Effector CD8-positive, alpha-beta T cell (primary cell): ENCODE measurements around the gene OR1J4.
"Not testable (repeated sequence)": the region's sequence is repeated elsewhere in the genome, so short reads cannot be mapped to it uniquely, and the experiment has no call there.

Experiments used
- DNase-seq: peaks from one replicate; lab custom pipeline; 2025; lab: John Stamatoyannopoulos, UW
- total RNA-seq, 4 experiments: gene quantifications; one replicate each; lab custom pipeline; 2026; lab: John Stamatoyannopoulos, UW

OR1J4 gene, protein sequence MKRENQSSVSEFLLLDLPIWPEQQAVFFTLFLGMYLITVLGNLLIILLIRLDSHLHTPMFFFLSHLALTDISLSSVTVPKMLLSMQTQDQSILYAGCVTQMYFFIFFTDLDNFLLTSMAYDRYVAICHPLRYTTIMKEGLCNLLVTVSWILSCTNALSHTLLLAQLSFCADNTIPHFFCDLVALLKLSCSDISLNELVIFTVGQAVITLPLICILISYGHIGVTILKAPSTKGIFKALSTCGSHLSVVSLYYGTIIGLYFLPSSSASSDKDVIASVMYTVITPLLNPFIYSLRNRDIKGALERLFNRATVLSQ
- 0 reads per million in 4 experiments for total RNA-seq

DNA sequence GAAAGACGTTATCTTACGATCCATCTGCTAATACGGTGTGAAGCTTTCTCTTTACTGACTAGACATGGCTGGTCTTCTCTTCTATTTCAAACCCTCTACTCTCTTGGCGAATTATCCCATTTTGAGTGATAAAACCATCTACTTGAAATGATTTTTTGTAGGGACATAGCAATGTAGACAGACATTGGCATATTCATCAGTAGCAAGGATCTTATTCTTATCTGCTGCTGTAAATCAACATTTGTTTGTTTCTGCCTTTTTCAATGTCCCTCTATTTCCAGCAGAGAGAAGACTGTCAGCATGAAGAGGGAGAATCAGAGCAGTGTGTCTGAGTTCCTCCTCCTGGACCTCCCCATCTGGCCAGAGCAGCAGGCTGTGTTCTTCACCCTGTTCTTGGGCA, at the start of gene OR1J4:
OR1J4 (plus strand) TSS at position 301 of the 400 bp plus-strand sequence; CDS start at position 301, 0 bp downstream.
- DNase-seq = no peak

DNA sequence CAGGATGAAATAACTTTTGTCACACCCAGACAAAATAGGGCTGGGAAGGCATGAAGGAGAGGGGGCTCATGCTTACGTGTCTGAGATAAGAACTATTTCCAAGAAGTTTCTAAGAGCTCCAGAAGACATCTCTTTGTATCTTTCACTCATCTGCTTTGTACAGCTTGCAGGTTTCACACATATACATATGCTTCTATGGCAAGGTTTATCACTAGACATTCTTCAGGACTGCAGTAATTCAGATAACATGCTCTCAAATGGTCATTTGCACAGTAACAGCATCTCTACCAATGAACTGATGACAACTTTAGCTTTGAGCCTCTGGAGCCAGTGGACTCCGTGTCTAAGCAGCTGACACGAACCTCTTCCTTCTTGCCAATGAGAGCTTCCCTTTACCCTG, 44.4 kb upstream of the OR1J4 start:
- DNase-seq = no peak

DNA sequence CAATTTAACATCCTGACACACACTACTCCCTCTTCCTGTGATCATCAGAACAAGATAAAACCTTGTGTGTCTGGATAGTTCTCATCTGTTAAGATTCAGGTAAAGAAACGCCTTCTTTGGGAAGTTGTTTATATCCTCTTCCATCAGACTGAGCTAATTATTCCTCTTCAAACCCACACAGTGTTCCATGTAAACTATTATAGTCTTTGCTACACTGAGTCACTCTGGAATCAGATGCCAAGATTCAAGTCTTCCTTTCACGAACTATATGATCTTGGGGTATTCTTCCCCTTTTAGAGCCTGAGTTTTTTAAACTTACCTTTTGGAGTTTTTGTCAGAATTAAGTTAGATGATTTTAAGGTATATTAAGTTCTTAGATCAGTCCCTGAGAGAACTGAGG, 43.2 kb upstream of the OR1J4 start:
- DNase-seq = no peak

- no peak for DNase-seq
Observed at GRCh38 chr9:122477346-122477745, 41.6 kb upstream of the OR1J4 start.

GRCh38 chr9:122477826-122478225, 41.1 kb upstream of the OR1J4 start, which contains the start of gene OR1J1:
TSS of gene OR1J1 (minus strand) at chr9:122477926. CDS start at chr9:122477926, 0 bp downstream.
- no peak for DNase-seq

GRCh38 chr9:122479062-122479461, 39.9 kb upstream of the OR1J4 start:
- no peak for DNase-seq

- DNase-seq = no peak
Observed at GRCh38 chr9:122498883-122499288, 20.1 kb upstream of the OR1J4 start.

DNA sequence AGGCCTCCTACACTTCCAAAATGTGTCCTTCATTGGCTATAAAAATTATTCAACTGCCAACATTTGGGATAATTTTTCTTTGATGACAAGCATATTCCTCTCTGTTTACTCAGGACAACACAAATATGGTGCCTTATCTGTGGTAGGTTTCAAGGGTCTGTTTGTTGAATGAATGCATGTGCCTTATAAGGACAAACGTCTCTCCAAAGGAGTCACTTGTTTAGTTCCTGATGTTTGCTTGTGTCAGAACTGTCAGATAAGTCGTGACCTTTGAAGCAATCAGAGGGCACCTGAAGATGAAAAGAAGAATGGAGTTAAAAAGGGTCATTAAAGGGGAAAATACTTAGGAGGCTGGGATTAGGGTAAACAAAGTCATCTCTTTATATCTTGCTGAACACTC, 12.0 kb upstream of the OR1J4 start:
- DNase-seq = no peak

DNA sequence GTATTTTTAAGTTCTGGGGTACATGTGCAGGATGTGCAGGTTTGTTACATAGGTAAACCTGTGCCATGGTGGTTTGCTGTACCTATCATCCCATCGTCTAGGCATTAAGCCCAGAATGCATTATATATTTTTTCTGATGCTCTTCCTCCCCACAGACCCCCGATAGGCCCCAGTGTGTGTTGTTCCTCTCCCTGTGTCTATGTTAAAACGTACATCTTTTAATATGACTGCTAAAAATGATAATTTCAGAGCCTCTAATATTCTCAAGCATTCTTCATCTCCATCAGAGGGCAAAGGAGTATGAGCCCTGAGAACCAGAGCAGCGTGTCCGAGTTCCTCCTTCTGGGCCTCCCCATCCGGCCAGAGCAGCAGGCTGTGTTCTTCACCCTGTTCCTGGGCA, 8.4 kb upstream of the OR1J4 start, which contains the start of gene OR1J2:
OR1J2 (plus strand) TSS at position 301 of the 400 bp plus-strand sequence; CDS start at position 301, 0 bp downstream.
- no peak for DNase-seq

- no peak for DNase-seq
Observed at GRCh38 chr9:122518226-122518625, 715 bp upstream of the OR1J4 start.

DNA sequence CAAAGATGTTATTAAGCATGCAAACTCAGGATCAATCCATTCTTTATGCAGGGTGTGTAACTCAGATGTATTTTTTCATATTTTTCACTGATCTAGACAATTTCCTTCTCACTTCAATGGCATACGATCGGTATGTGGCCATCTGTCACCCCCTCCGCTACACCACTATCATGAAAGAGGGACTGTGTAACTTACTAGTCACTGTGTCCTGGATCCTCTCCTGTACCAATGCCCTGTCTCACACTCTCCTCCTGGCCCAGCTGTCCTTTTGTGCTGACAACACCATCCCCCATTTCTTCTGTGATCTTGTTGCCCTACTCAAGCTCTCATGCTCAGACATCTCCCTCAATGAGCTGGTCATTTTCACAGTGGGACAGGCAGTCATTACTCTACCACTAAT, 435 bp downstream of the OR1J4 start:
- DNase-seq = no peak

DNA sequence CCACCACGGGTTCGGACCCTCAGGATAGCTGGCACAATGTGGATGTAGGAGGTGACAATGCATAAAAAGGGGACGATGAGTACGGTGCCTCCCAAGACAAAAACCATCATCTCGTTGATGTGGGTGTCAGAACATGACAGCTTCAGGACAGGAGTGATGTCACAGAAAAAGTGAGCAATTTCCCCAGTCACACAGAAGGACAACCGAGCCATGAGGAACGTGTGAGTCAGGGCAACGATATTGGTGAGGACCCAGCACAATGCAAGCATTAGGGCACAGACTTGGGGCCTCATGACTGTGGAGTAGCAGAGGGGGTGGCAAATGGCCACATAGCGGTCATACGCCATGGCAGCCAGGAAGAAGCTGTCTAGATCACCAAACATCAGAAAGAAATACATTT, 7.7 kb downstream of the OR1J4 start:
- DNase-seq = no peak

GRCh38 chr9:122527193-122527592, 8.3 kb downstream of the OR1J4 start, which contains the start of gene OR1N1:
TSS of gene OR1N1 (minus strand) at chr9:122527293. CDS start at chr9:122527293, 0 bp downstream.
- no peak for DNase-seq

DNA sequence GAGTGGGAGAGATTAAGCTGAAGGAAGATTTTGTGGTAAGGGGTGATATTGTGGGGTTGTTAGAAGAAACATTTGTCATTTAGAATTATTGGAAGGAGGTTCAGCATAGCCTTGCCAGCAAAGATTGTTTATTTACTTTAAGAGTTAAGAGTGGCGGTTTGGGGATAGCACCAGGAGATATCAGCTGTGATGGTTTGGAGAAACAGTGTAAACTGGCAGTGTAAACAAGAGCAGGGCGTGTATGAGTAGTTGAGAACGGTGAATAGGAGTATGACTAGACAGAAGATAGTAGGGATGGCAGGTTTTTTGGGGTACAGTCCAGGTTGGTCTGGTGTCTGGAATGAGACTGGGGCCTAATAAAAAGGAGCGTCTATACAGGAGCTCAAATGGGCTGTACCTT, 12.2 kb downstream of the OR1J4 start:
- DNase-seq = not testable (repeated sequence)

DNA sequence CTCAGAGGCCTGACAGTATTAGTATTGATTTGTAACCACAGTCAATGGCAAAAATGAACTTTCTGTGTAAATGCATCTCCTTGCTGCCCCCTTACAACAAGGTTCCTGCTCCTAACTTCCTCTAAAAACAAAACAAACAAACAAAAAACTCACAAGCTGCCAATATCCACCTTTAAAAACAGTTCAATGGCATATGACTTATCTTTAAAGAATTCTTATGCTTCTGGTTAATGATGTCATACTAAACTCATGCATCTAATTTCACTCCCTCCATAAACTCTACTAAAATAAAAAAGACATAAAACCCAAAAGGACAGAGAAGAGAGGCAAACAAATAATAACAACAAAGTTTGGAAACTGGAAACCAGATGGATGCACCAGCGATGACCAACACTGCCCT, 17.2 kb downstream of the OR1J4 start:
- no peak for DNase-seq

DNA sequence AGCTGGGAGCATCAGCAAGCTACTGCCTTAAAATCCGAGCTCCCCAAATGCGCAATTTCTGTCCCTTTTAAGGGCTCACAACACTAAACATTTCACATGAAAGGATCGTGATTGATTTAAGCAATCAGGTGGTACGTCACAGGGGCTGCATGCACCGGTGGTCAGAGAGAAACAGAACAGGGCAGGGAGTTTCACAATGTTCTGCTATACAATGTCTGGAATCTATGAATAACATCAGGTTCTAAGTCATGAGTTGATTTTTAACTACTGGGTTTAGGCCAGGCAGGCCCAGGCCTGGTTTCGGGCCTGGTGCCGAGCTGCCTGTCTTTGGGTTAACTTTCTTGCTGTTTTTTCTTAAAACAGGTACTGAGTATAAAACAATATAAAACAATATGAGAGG, 18.1 kb downstream of the OR1J4 start:
- DNase-seq = not testable (repeated sequence)

DNA sequence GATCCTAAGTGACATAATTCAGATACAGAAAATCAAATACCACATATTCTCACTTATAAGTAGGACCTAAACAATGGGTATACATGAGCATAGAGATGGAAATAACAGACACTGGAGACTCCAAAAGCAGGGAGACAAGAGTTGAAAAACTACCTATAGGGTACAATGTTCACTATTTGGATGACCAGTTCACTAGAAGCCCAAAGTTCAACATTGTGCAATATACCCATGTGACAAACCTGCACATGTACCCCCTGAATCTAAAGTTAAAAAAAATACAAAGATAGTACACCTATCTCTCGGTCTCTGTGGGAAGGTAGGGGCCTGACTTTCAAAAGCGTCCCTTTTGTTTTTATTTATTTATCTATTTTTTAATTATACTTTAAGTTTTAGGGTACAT, 19.8 kb downstream of the OR1J4 start:
- DNase-seq = no peak

GRCh38 chr9:122546196-122546595, 27.3 kb downstream of the OR1J4 start:
- DNase-seq = no peak

DNA sequence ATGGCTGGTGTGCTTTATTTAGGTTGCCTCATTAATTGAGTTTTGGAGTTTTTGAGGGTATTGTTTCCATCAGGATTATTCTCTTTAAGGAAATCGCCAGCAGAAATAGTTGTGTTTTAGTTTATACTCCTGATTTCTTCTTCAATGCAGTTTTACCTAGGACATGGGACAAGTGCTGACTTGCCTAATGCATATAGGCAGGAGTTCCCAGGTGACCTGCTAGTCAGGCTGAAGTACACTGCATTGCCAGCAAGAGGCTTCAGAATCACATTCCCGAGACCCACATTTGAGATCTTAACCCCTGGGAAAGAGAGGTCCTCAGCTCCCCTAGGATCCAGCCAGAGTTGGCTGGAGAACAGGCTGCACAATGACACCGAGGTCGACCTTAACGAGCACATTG, 32.4 kb downstream of the OR1J4 start:
- no peak for DNase-seq

GRCh38 chr9:122552812-122553211, 33.9 kb downstream of the OR1J4 start, which contains the start of gene OR1N2:
TSS of gene OR1N2 (plus strand) at chr9:122553112. CDS start at chr9:122553212, 100 bp downstream.
- DNase-seq = no peak

GRCh38 chr9:122561446-122561845, 42.5 kb downstream of the OR1J4 start:
- DNase-seq = no peak

DNA sequence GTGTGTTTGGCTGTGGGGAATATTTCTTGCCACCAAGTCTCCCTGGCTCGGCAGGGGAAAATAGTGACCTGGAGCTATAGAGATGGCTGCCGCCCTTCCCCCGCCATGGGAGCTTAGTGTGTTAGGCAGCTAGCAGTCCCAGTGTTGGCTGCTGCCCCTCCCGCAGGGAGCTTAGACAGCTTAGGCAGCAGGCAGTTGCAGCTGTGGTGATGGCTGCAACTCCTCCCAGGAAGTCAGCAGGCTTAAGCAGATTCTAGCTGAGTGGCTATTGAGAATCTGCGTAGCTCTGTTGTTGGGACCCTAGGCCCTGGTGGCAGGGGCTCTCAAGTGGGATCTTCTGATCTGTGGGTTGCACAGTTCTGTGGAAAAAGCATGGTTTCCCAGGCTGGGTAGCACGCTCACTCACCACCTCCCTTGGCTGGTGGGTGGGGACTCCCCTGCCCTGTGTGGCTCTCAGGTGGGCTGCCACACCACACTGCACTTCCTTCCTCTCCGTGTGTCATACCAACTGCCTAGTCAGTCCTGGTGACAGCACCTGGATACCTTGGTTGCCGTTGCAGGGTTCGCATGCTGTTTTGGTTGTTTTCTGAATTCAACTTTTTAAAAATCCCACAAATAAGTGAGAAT, 43.3 kb downstream of the OR1J4 start:
- no peak for DNase-seq

DNA sequence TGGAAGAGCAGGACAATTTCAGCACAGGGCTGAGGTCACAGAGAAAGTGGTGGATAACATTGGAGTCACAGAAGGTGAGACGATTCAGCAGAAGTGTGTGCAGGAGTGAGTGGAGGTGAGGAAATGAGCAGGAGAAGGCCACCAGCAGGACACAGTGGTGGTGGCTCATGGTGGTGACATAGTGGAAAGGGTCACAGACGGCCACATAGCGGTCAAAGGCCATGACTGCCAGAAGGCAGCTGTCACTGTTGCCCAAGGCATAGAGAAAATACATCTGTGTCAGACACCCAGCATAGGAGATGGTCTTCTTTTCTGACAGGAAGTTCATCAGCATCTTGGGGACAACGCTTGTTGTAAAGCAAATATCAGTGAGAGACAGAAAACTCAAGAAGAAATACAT, 49.0 kb downstream of the OR1J4 start:
- no peak for DNase-seq
